Smooth muscle cell (in vitro differentiated cells): ENCODE data around the gene URB1. TPM values are rescaled to one million over a fixed set of nuclear protein-coding genes. Genes with fewer than 3 reads are reported as not detected.

ENCODE experiments used
- DNase-seq: peaks from one replicate; lab custom pipeline; 2025; ENCODE audit not compliant: unreplicated experiment; lab: John Stamatoyannopoulos, UW
- H2AFZ ChIP-seq: fragments of 200-600 bp; sonication (generic); 2 replicates; pipeline ENCODE4 v1.6.0; 2016; ENCODE audit warnings: antibody characterized with exemption, low read depth, mild to moderate bottlenecking
- H3F3A ChIP-seq: fragments of 200-600 bp; sonication (generic); 2 replicates; pipeline ENCODE4 v1.6.0; 2017; ENCODE audit warnings: antibody characterized with exemption, low read depth
- H3K27ac ChIP-seq: fragments of 200-600 bp; sonication (generic); 2 replicates; pipeline ENCODE4 v1.5.1; 2016; ENCODE audit warnings: low read depth, mild to moderate bottlenecking
- H3K27me3 ChIP-seq: fragments of 200-600 bp; sonication (generic); 2 replicates; pipeline ENCODE4 v1.6.1; 2016; ENCODE audit warnings: low read depth, mild to moderate bottlenecking
- H3K36me3 ChIP-seq: fragments of 200-600 bp; sonication (generic); 2 replicates; pipeline ENCODE4 v1.5.1; 2016; ENCODE audit warnings: low read depth
- H3K4me1 ChIP-seq: fragments of 200-600 bp; sonication (generic); 2 replicates; pipeline ENCODE4 v1.5.1; 2016; ENCODE audit warnings: low read depth
- H3K4me2 ChIP-seq: fragments of 200-600 bp; sonication (generic); 2 replicates; pipeline ENCODE4 v1.6.0; 2016; ENCODE audit warnings: mild to moderate bottlenecking
- H3K4me3 ChIP-seq: fragments of 200-600 bp; sonication (generic); 2 replicates; pipeline ENCODE4 v1.5.1; 2016; ENCODE audit warnings: mild to moderate bottlenecking
- H3K79me2 ChIP-seq: fragments of 200-600 bp; sonication (generic); 2 replicates; pipeline ENCODE4 v1.6.0; 2016; ENCODE audit warnings: low read depth, mild to moderate bottlenecking
- H3K9ac ChIP-seq: fragments of 200-600 bp; sonication (generic); 2 replicates; pipeline ENCODE4 v1.6.0; 2016; ENCODE audit warnings: low read depth
- H3K9me3 ChIP-seq: fragments of 200-600 bp; sonication (generic); replicated peaks from 2 replicates; pipeline ENCODE4 v1.5.1; 2016; ENCODE audit warnings: low read depth
- H4K20me1 ChIP-seq: fragments of 200-600 bp; sonication (generic); 2 replicates; pipeline ENCODE4 v1.6.0; 2016; ENCODE audit warnings: low read depth
- WGBS: methylation state at CpG from one replicate; pipeline ENCODE4 v1.1.7; 2016; ENCODE audit warnings: low lambda C conversion rate; 5-methylcytosine and 5-hydroxymethylcytosine counted together
- polyA plus RNA-seq: library from polyadenylated mRNA; unstranded; fragments of >200 nt; fragmentation: Nextera tagmentation; extraction: Ambion mirVana; gene quantifications from 2 replicates; pipeline ENCODE4 v1.2.1, GENCODE V29; 2016
- total RNA-seq: library from RNA; depleted of rRNA; stranded (reverse); fragments of >200 nt; gene quantifications from 2 replicates; pipeline ENCODE4 v1.2.3, GENCODE V29; 2014
- TF ChIP-seq, protein P1 (sequence below): fragments of 200-600 bp; sonication (generic); IDR thresholded peaks from 2 replicates; pipeline ENCODE4 v1.5.1; 2017; ENCODE audit warnings: borderline replicate concordance, mild to moderate bottlenecking, antibody characterized with exemption; ENCODE audit not compliant: insufficient read depth, poor library complexity, severe bottlenecking

The URB1 gene
- total and polyA plus RNA-seq, 2 experiments from 2014 or later, result 2.8 to 6.2 TPM

- no peaks in the 10 kb centered on the region for H3K79me2 ChIP-seq
- H3K4me3 ChIP-seq, result no peak overlapping the region
- H2AFZ ChIP-seq, result no peak overlapping the region
Observed at GRCh38 chr21:32415451-32416398, 22.9 kb upstream of the URB1 start.

GRCh38 chr21:32414579-32415358 is 22.0 kb upstream of the URB1 start:
- Histone ChIP-seq H3K36me3 (no peaks in the 10 kb centered on the region), H3F3A (peaks cover 7% of the 10 kb centered on the region), H3K27ac (no peak overlapping the region), H3K27me3 (peaks cover 42% of the 10 kb centered on the region), H3K79me2 (no peaks in the 10 kb centered on the region), H3K9ac (no peak overlapping the region), H4K20me1 (no peaks in the 10 kb centered on the region), H3K4me2 (no peak overlapping the region), H2AFZ (no peak overlapping the region), H3K4me3 (no peak overlapping the region), H3K9me3 (no peaks in the 10 kb centered on the region), H3K4me1 (peaks cover 23% of the 10 kb centered on the region)
- DNase-seq, result no peak
- WGBS, result 82% methylated on average over 8 of the region's 8 CpGs
- TF ChIP-seq, protein P1, sequence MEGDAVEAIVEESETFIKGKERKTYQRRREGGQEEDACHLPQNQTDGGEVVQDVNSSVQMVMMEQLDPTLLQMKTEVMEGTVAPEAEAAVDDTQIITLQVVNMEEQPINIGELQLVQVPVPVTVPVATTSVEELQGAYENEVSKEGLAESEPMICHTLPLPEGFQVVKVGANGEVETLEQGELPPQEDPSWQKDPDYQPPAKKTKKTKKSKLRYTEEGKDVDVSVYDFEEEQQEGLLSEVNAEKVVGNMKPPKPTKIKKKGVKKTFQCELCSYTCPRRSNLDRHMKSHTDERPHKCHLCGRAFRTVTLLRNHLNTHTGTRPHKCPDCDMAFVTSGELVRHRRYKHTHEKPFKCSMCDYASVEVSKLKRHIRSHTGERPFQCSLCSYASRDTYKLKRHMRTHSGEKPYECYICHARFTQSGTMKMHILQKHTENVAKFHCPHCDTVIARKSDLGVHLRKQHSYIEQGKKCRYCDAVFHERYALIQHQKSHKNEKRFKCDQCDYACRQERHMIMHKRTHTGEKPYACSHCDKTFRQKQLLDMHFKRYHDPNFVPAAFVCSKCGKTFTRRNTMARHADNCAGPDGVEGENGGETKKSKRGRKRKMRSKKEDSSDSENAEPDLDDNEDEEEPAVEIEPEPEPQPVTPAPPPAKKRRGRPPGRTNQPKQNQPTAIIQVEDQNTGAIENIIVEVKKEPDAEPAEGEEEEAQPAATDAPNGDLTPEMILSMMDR, result peak; percentile 26

More at GRCh38 chr21:32415451-32416398, 22.9 kb upstream of the URB1 start:
- H3K27me3 ChIP-seq, result peaks cover 34% of the 10 kb centered on the region
- H3K9ac ChIP-seq, result no peak overlapping the region
- DNase-seq, result no peak
- 71% methylated on average over 11 of the region's 11 CpGs for WGBS
- H3K9me3 ChIP-seq, result no peaks in the 10 kb centered on the region
- no peak overlapping the region for H3K4me2 ChIP-seq
- H3F3A ChIP-seq, result peaks cover 7% of the 10 kb centered on the region
- H3K27ac ChIP-seq, result no peak overlapping the region
- peaks cover 23% of the 10 kb centered on the region for H3K4me1 ChIP-seq
- no peaks in the 10 kb centered on the region for H4K20me1 ChIP-seq
- TF ChIP-seq, protein P1, result no peak
- H3K36me3 ChIP-seq, result no peaks in the 10 kb centered on the region

DNA sequence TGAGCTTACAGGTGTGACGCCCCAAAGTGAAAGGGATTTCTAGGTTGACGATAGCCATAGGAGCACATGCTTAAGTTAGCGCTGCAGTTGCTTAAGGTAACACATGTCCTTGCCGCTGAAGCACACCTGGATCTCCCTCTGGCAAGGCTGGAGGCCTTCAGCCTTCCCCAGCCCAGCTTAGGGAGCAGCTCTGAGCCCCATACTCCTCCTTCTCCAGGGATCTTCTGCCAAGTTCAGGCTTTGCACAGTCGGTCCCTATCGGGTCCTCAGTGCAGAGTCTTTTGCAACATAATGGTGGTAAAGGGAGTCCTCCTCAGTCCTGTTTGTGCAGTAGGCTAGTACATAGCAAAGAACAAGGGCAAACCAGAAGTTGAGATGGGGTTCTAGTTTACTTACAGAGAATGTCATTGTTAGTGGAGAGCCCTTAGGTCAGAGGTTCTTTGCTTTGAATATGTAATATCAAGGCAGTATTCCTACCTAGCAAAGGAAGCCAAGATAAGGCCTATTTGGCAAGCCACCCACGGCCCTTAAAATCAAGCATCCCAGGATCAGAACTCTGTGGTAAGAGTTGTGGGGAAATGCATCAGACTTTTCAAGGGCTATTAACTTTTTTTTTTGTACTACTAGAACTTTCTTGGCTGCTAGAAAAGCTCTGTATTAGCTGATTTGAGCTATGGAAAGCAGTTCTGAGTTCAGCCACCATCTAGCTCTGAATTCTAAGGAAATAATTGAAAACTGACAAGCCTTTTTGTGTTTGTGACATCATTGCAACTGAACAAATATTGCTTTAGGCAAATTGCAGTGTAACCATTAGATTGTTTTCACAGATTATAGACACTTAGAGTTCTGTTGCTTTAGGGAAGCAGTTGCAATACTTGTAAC is 21.1 kb upstream of the URB1 start:
- no peak overlapping the region for H2AFZ ChIP-seq

More for the DNA sequence above, 21.1 kb upstream of the URB1 start:
- TF ChIP-seq, protein P1, result no peak
- Histone ChIP-seq H3K4me3 (no peak overlapping the region), H3K79me2 (no peaks in the 10 kb centered on the region), H3K9ac (no peak overlapping the region), H3K36me3 (no peaks in the 10 kb centered on the region), H3F3A (peaks cover 7% of the 10 kb centered on the region), H3K4me2 (no peak overlapping the region), H3K27me3 (peaks cover 51% of the 10 kb centered on the region), H3K4me1 (peaks cover 23% of the 10 kb centered on the region), H3K27ac (no peak overlapping the region), H3K9me3 (no peaks in the 10 kb centered on the region), H4K20me1 (no peaks in the 10 kb centered on the region)
- no peak for DNase-seq
- WGBS, result 74% methylated on average over 7 of the region's 7 CpGs
